Body of pancreas (tissue), 4 donors: Measurements from ENCODE around the gene IL13. TPM values are rescaled to one million over a fixed set of nuclear protein-coding genes. Genes with fewer than 3 reads are reported as not detected.

Experiments
- ATAC-seq: fragments of 150-250 bp; one replicate; pipeline ENCODE4 v1.9.1; 2016
- DNase-seq, 4 donors: peaks; one replicate each; pipeline ENCODE4 v3.0.0-alpha.2; 2019
- H3K27ac ChIP-seq, 4 donors: fragments of 200-600 bp; sonication (generic); 1 replicate in 3 of 4; 2 replicates in 1 of 4; pipeline versions ENCODE4 v1.5.1 to v1.6.1; 2016 to 2019; ENCODE audit warnings: mild to moderate bottlenecking in 1 of 4, mixed read lengths in 1 of 4, moderate library complexity in 1 of 4
- H3K27me3 ChIP-seq, 2 donors: fragments of 200-600 bp; sonication (generic); one replicate each; pipeline ENCODE4 v1.6.0; 2016; ENCODE audit warnings: mild to moderate bottlenecking in 1 of 2
- H3K36me3 ChIP-seq, 2 donors: fragments of 200-600 bp; sonication (generic); replicated peaks in 1 of 2; 2 replicates each; pipeline ENCODE4 v1.5.1; 2016; ENCODE audit warnings: low read depth in 2 of 2; ENCODE audit not compliant: insufficient read depth in 1 of 2
- H3K4me1 ChIP-seq: fragments of 200-600 bp; sonication (generic); one replicate; pipeline ENCODE4 v1.6.0; 2016
- H3K4me3 ChIP-seq, 2 donors: fragments of 200-600 bp; sonication (generic); 1 replicate in 1 of 2; 2 replicates in 1 of 2; pipeline ENCODE4 v1.5.1; 2016 to 2019
- H3K9me3 ChIP-seq, 3 donors: fragments of 200-600 bp; sonication (generic); 1 replicate in 2 of 3; 2 replicates in 1 of 3; pipeline ENCODE4 v1.5.1; 2016
- CTCF ChIP-seq, 7 experiments: fragments of 450-650 bp in 4 of 7; fragments of 200-600 bp in 3 of 7; sonication (generic) in 3 of 7; IDR thresholded peaks; one replicate each; pipeline ENCODE4 v1.5.1; 2016 to 2019; ENCODE audit warnings: antibody characterized with exemption in 7 of 7
- POLR2A ChIP-seq, 3 donors: fragments of 450-650 bp; IDR thresholded peaks; one replicate each; pipeline ENCODE4 v1.6.1; 2016; ENCODE audit warnings: antibody characterized with exemption in 3 of 3, mild to moderate bottlenecking in 2 of 3
- WGBS, 2 donors: methylation state at CpG; one replicate each; pipeline ENCODE4 v1.1.5; 2017; 5-methylcytosine and 5-hydroxymethylcytosine counted together
- intact Hi-C: fragments of 100-400 bp; cut with DNase I; formaldehyde crosslinking; loops from one replicate; pipeline ENCODE4 v1.15.1; 2023
- total RNA-seq, 2 donors: library from RNA; depleted of rRNA; stranded (reverse); fragments of >200 nt; gene quantifications; one replicate each; pipeline ENCODE4 v1.1.0, GENCODE V29; 2016

The IL13 gene
- total RNA-seq, 2 donors from 2014 or later, result not detected

- DNase-seq, result no peak
- Histone ChIP-seq H3K27me3 (no peaks in the 10 kb centered on the region), H3K9me3 (no peaks in the 10 kb centered on the region), H3K27ac (no peak overlapping the region), H3K36me3 (no peaks in the 10 kb centered on the region), H3K4me3 (no peak overlapping the region), H3K4me1 (no peaks in the 10 kb centered on the region)
- intact Hi-C loops, result no loop called here
- no peak for ATAC-seq
- 78 to 85% methylated on average over 15 of the region's 15 CpGs for WGBS, 2 donors
- TF ChIP-seq POLR2A (IDR thresholded peaks at IDR 0.05) (no peak), CTCF (IDR thresholded peaks at IDR 0.05) (no peak)
Observed at GRCh38 chr5:132677682-132678400, 19.9 kb downstream of the IL13 start.

- no peak for ATAC-seq
- TF ChIP-seq CTCF (IDR thresholded peaks at IDR 0.05), result no peak
- TF ChIP-seq POLR2A (IDR thresholded peaks at IDR 0.05), result no peak
Observed at GRCh38 chr5:132678735-132679134, 20.8 kb downstream of the IL13 start.

GRCh38 chr5:132679166-132679565, 21.2 kb downstream of the IL13 start:
- ATAC-seq, result no peak
- WGBS, 2 donors, result 91 to 98% methylated on average over 7 of the region's 7 CpGs
- intact Hi-C loops, result no loop called here

More at GRCh38 chr5:132678735-132679134, 20.8 kb downstream of the IL13 start:
- Histone ChIP-seq H3K36me3 (no peaks in the 10 kb centered on the region), H3K4me1 (no peaks in the 10 kb centered on the region), H3K27ac (no peak overlapping the region), H3K4me3 (no peak overlapping the region), H3K27me3 (no peaks in the 10 kb centered on the region), H3K9me3 (no peaks in the 10 kb centered on the region)
- intact Hi-C loops, result no loop called here
- WGBS, 2 donors, result 70 to 100% methylated on average over 1 of the region's 1 CpG
- DNase-seq, result no peak

GRCh38 chr5:132679717-132680380, 21.9 kb downstream of the IL13 start:
- WGBS, 2 donors, result 90 to 97% methylated on average over 4 to 15 of the region's 15 CpGs
- no peak for ATAC-seq
- H3K27ac ChIP-seq, result no peak overlapping the region

More at GRCh38 chr5:132679166-132679565, 21.2 kb downstream of the IL13 start:
- DNase-seq, result no peak
- Histone ChIP-seq H3K27ac (no peak overlapping the region), H3K9me3 (no peaks in the 10 kb centered on the region), H3K27me3 (no peaks in the 10 kb centered on the region), H3K4me3 (no peak overlapping the region), H3K4me1 (no peaks in the 10 kb centered on the region), H3K36me3 (no peaks in the 10 kb centered on the region)
- no peak for TF ChIP-seq POLR2A (IDR thresholded peaks at IDR 0.05)
- no peak for TF ChIP-seq CTCF (IDR thresholded peaks at IDR 0.05)

More at GRCh38 chr5:132679717-132680380, 21.9 kb downstream of the IL13 start:
- intact Hi-C loops, result no loop called here
- H3K36me3 ChIP-seq, result no peaks in the 10 kb centered on the region
- no peak for DNase-seq
- TF ChIP-seq CTCF (IDR thresholded peaks at IDR 0.05) (no peak), POLR2A (IDR thresholded peaks at IDR 0.05) (no peak)
- H3K4me3 ChIP-seq, result no peak overlapping the region
- H3K27me3 ChIP-seq, result no peaks in the 10 kb centered on the region
- no peaks in the 10 kb centered on the region for H3K4me1 ChIP-seq
- no peaks in the 10 kb centered on the region for H3K9me3 ChIP-seq
